ENCODE data around the gene LRRC73. TPM values are rescaled to one million over a fixed set of nuclear protein-coding genes. Genes with fewer than 3 reads are reported as not detected.

Gene LRRC73
- total RNA-seq, 1 donor from 2014 or later: not detected

GRCh38 chr6:43532201-43532600 is 22.1 kb upstream of the LRRC73 start:
- DNase-seq (ENCODE audit: low read depth): no peak

GRCh38 chr6:43524483-43524961 is 14.4 kb upstream of the LRRC73 start:
- no peak overlapping the region for H3K4me3 ChIP-seq (ENCODE audit: low read depth, low read length)
- no peak for TF ChIP-seq CTCF (conservative IDR thresholded peaks at IDR 0.05; ENCODE audit: low read depth, low read length)
- no peak for DNase-seq (ENCODE audit: low read depth)

More at GRCh38 chr6:43532201-43532600, 22.1 kb upstream of the LRRC73 start:
- TF ChIP-seq CTCF (conservative IDR thresholded peaks at IDR 0.05; ENCODE audit: low read depth, low read length): no peak
- H3K4me3 ChIP-seq (ENCODE audit: low read depth, low read length): no peak overlapping the region

GRCh38 chr6:43523284-43523683 is 13.1 kb upstream of the LRRC73 start:
- H3K4me3 ChIP-seq (ENCODE audit: low read depth, low read length): no peak overlapping the region
- no peak for DNase-seq (ENCODE audit: low read depth)
- no peak for TF ChIP-seq CTCF (conservative IDR thresholded peaks at IDR 0.05; ENCODE audit: low read depth, low read length)

- H3K4me3 ChIP-seq (ENCODE audit: low read depth, low read length): no peak overlapping the region
- TF ChIP-seq CTCF (conservative IDR thresholded peaks at IDR 0.05; ENCODE audit: low read depth, low read length): no peak
- no peak for DNase-seq (ENCODE audit: low read depth)
Observed at GRCh38 chr6:43522547-43523261, 12.6 kb upstream of the LRRC73 start.

GRCh38 chr6:43521836-43522235 is 11.7 kb upstream of the LRRC73 start:
- H3K4me3 ChIP-seq (ENCODE audit: low read depth, low read length): no peak overlapping the region
- DNase-seq (ENCODE audit: low read depth): no peak
- no peak for TF ChIP-seq CTCF (conservative IDR thresholded peaks at IDR 0.05; ENCODE audit: low read depth, low read length)

GRCh38 chr6:43520097-43520496 is 10.0 kb upstream of the LRRC73 start:
- TF ChIP-seq CTCF (conservative IDR thresholded peaks at IDR 0.05; ENCODE audit: low read depth, low read length): no peak
- no peak overlapping the region for H3K4me3 ChIP-seq (ENCODE audit: low read depth, low read length)
- no peak for DNase-seq (ENCODE audit: low read depth)
